Activated CD8-positive, alpha-beta T cell treated with anti-CD3 and anti-CD28 coated beads for 36 hours (primary cell): ENCODE data around the gene HOXD10. TPM values are rescaled to one million over a fixed set of nuclear protein-coding genes. Genes with fewer than 3 reads are reported as not detected.

Experiments used
- ATAC-seq: fragments of 200-7000 bp; cut with Tn5 transposase; one replicate; pipeline ENCODE4 v1.10.0; 2021; ENCODE audit warnings: mild to moderate bottlenecking, moderate library complexity
- CTCF ChIA-PET: fragments of 350-600 bp; sonication (Branson Sonifier 250); formaldehyde crosslinking; loops from one replicate; lab custom pipeline; 2021; ENCODE audit warnings: antibody characterized with exemption; lab: Charles Lee
- POLR2A ChIA-PET: fragments of 350-600 bp; sonication (Branson Sonifier 250); formaldehyde crosslinking; loops from one replicate; lab custom pipeline; 2021; ENCODE audit warnings: antibody characterized with exemption; lab: Charles Lee
- DNase-seq: peaks from one replicate; pipeline ENCODE4 v3.0.0-alpha.2; 2020
- H3K27ac Mint-ChIP-seq: one replicate; pipeline ENCODE4 v1.8.0; 2021; ENCODE audit warnings: mild to moderate bottlenecking, mixed read lengths
- H3K27me3 Mint-ChIP-seq: one replicate; pipeline ENCODE4 v1.8.0; 2021; ENCODE audit warnings: mixed read lengths
- H3K36me3 Mint-ChIP-seq: one replicate; pipeline ENCODE4 v1.8.0; 2021; ENCODE audit warnings: low read depth, mixed read lengths
- H3K4me1 Mint-ChIP-seq: one replicate; pipeline ENCODE4 v1.8.0; 2021; ENCODE audit warnings: low read depth, mixed read lengths
- H3K4me3 Mint-ChIP-seq: one replicate; pipeline ENCODE4 v1.8.0; 2021; ENCODE audit warnings: mild to moderate bottlenecking, moderate library complexity, mixed read lengths
- H3K9me3 Mint-ChIP-seq: one replicate; pipeline ENCODE4 v1.8.0; 2021; ENCODE audit warnings: mixed read lengths
- intact Hi-C: fragments of 100-400 bp; cut with micrococcal nuclease; formaldehyde crosslinking; loops from one replicate; pipeline ENCODE4 v1.10.0; 2022
- microRNA-seq: library from miRNA; unstranded; fragments of <30 nt; microRNA quantifications from one replicate; pipeline ENCODE4 v1.2.0, GENCODE V29; 2022; ENCODE audit warnings: borderline microRNAs expressed, borderline replicate concordance
- total RNA-seq, 2 experiments: library from RNA; stranded (reverse); gene quantifications; one replicate each; pipeline ENCODE4 v1.2.3, GENCODE V29; 2021
- TF ChIP-seq, protein P1 (sequence below): fragments of 200-600 bp; IDR thresholded peaks from one replicate; pipeline ENCODE4 v1.8.0; 2022; ENCODE audit warnings: antibody characterized with exemption, mild to moderate bottlenecking

Gene HOXD10
- total RNA-seq, 2 experiments from 2014 or later = not detected

- H3K4me3 Mint-ChIP-seq = no peak overlapping the region
Observed at GRCh38 chr2:176167398-176167797, 50.8 kb downstream of the HOXD10 start.

DNA sequence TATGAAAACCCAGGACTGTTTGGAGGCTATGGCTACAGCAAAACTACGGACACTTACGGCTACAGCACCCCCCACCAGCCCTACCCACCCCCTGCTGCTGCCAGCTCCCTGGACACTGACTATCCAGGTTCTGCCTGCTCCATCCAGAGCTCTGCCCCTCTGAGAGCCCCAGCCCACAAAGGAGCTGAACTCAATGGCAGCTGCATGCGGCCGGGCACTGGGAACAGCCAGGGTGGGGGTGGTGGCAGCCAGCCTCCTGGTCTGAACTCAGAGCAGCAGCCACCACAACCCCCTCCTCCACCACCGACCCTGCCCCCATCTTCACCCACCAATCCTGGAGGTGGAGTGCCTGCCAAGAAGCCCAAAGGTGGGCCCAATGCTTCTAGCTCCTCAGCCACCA, 52.6 kb downstream of the HOXD10 start:
- intact Hi-C loops = no loop called here
- POLR2A ChIA-PET = no interaction called here
- Mint-ChIP-seq H3K27me3 (peaks cover 82% of the 10 kb centered on the region), H3K9me3 (peaks cover 1% of the 10 kb centered on the region), H3K4me3 (no peak overlapping the region), H3K27ac (no peak overlapping the region), H3K4me1 (peaks cover 19% of the 10 kb centered on the region), H3K36me3 (peaks cover under 1% of the 10 kb centered on the region)
- CTCF ChIA-PET = interaction anchor here (0.7 to 1.4 kb wide), 3 partner anchors 10 to 29 kb away, joined by 3 to 5 read pairs (median 3); no protein-coding TSS in a partner anchor
- ATAC-seq = no peak
- TF ChIP-seq, protein P1, sequence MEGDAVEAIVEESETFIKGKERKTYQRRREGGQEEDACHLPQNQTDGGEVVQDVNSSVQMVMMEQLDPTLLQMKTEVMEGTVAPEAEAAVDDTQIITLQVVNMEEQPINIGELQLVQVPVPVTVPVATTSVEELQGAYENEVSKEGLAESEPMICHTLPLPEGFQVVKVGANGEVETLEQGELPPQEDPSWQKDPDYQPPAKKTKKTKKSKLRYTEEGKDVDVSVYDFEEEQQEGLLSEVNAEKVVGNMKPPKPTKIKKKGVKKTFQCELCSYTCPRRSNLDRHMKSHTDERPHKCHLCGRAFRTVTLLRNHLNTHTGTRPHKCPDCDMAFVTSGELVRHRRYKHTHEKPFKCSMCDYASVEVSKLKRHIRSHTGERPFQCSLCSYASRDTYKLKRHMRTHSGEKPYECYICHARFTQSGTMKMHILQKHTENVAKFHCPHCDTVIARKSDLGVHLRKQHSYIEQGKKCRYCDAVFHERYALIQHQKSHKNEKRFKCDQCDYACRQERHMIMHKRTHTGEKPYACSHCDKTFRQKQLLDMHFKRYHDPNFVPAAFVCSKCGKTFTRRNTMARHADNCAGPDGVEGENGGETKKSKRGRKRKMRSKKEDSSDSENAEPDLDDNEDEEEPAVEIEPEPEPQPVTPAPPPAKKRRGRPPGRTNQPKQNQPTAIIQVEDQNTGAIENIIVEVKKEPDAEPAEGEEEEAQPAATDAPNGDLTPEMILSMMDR = no peak
- DNase-seq = no peak

More at GRCh38 chr2:176167398-176167797, 50.8 kb downstream of the HOXD10 start:
- ChIA-PET CTCF (no interaction called here), POLR2A (interaction anchor here (0.6 kb wide), 1 partner anchor 87 kb away, joined by 3 read pairs; no protein-coding TSS in a partner anchor)
- DNase-seq = no peak
- no peak for ATAC-seq
- peaks cover 5% of the 10 kb centered on the region for H3K9me3 Mint-ChIP-seq
- H3K36me3 Mint-ChIP-seq = peaks cover 3% of the 10 kb centered on the region
- peaks cover 81% of the 10 kb centered on the region for H3K27me3 Mint-ChIP-seq
- no peak overlapping the region for H3K27ac Mint-ChIP-seq
- peaks cover 13% of the 10 kb centered on the region for H3K4me1 Mint-ChIP-seq
- TF ChIP-seq, protein P1 = no peak
- intact Hi-C loops = no loop called here

Small RNA genes within 50 kb of the gene (microRNA-seq; reads per million reads assigned to microRNA genes)
- gene MIR10B = 1.8 reads per million

Other genes starting within 250 kb of the HOXD10 start
- 10 to 100 TPM; 41.9 to 44.7 TPM for gene LNPK, start 114.5 kb upstream of the HOXD10 start, total RNA-seq
- not detected for gene EVX2, start 32.8 kb upstream of the HOXD10 start, total RNA-seq
- not detected for gene HOXD13, start 24.1 kb upstream of the HOXD10 start, total RNA-seq
- gene HOXD12, start 17.0 kb upstream of the HOXD10 start, total RNA-seq = not detected
- not detected for gene HOXD11, start 9.5 kb upstream of the HOXD10 start, total RNA-seq
- gene HOXD9, start 5.9 kb downstream of the HOXD10 start, total RNA-seq = not detected
- not detected for gene HOXD8, start 12.9 kb downstream of the HOXD10 start, total RNA-seq
- not detected for gene HOXD4, start 34.8 kb downstream of the HOXD10 start, total RNA-seq
- gene HOXD3, start 40.5 kb downstream of the HOXD10 start, total RNA-seq = not detected
- not detected for gene HOXD1, start 71.9 kb downstream of the HOXD10 start, total RNA-seq
- gene MTX2, start 152.7 kb downstream of the HOXD10 start, total RNA-seq = 10 to 100 TPM; 27.3 to 30.1 TPM